ENCODE results near the gene RPS3. TPM values are rescaled to one million over a fixed set of nuclear protein-coding genes. Genes with fewer than 3 reads are reported as not detected.

Gene RPS3
- total and polyA plus RNA-seq, 2 of the 13 experiments (the other 11 are each of a cell fraction or from before 2014, with no cell fraction given) = 2,143 to 3,616 TPM

DNA sequence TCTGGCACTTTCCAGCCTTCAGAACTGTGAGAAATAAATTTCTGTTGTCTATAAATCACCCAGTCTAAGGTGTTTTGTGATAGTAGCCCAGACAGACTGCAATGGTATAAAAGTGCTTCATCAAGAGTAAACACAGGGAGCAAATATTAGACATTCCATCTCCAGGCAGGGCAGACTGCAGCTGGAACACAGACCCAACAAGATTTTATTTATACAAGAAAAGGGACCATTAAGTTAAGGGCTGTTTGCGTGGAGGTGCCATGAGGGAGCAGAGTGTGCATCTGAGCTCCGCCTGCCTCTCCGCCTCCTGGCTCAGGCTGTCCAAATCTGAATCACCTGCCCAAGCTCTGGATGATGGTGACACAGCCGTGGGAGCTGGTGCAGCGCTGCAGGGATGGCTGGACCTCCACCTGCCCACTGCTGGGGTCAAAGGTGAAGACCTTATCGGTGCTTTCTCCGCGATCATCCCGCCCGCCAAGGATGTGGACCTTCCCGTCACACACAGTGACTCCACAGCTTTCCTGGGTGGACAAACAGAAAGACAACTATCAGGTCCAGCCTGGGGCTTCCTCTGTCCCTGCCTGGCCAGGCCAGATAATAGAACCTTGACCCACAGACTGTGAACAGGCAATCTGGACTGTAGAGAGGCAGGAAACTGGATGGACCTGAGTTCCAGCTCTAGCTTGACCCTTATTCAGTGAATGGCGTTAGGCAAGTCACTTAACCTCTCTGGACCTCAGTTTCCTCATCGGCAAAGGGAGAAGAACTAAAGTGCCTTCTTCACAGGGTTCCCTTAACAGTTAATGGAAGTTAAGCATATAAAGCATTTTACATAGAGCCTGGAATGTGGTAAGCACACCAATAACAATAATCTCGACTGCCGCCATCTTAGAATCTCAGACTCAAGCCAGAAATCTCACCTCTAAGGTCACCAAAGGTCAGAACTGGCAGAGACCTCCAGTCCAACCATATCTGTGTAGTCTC, 23.2 kb downstream of the RPS3 start (continued):
- TF ChIP-seq HMGXB3 (CRISPR knock-in tag; IDR thresholded peaks at IDR 0.05; ENCODE audit: borderline replicate concordance) = no peak
- TF ChIP-seq ZNF251 (CRISPR knock-in tag; IDR thresholded peaks at IDR 0.05) = no peak
- no peak for TF ChIP-seq CTCF (CRISPR knock-in tag; IDR thresholded peaks at IDR 0.05)
- TF ChIP-seq ZNF17 (CRISPR knock-in tag; IDR thresholded peaks at IDR 0.05) = no peak
- TF ChIP-seq, protein P1, sequence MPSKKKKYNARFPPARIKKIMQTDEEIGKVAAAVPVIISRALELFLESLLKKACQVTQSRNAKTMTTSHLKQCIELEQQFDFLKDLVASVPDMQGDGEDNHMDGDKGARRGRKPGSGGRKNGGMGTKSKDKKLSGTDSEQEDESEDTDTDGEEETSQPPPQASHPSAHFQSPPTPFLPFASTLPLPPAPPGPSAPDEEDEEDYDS (CRISPR knock-in tag; IDR thresholded peaks at IDR 0.05) = no peak
- TF ChIP-seq ZNF747 (CRISPR knock-in tag; IDR thresholded peaks at IDR 0.05; ENCODE audit: borderline replicate concordance) = no peak
- no peak for TF ChIP-seq ZNF766 (CRISPR knock-in tag; IDR thresholded peaks at IDR 0.05; ENCODE audit: borderline replicate concordance)
- no peak for TF ChIP-seq YY1 (IDR thresholded peaks at IDR 0.05; ENCODE audit: insufficient read depth, insufficient replicate concordance, low read depth, low read length)
- TF ChIP-seq KLF12 (CRISPR knock-in tag; IDR thresholded peaks at IDR 0.05; ENCODE audit: borderline replicate concordance) = no peak
- 0 out of 2 replicates have a peak, but pooled peaks have one; percentile 56 for TF ChIP-seq GTF3A (CRISPR knock-in tag; conservative IDR thresholded peaks at IDR 0.05)
- TF ChIP-seq DBP (CRISPR knock-in tag; IDR thresholded peaks at IDR 0.05; ENCODE audit: not compliant biosample characterization) = no peak
- TF ChIP-seq RERE (CRISPR knock-in tag; IDR thresholded peaks at IDR 0.05; ENCODE audit: low read depth) = peak; percentile 48; the same call in 1 of the 2 replicates

Data from HepG2 (cell line).